AML-193 (cell line): Measurements from ENCODE around the gene ADGRD1.

Experiments
- DNase-seq, 2 experiments: peaks; one replicate each; lab custom pipeline; 2025; lab: John Stamatoyannopoulos, UW

Gene ADGRD1

DNA sequence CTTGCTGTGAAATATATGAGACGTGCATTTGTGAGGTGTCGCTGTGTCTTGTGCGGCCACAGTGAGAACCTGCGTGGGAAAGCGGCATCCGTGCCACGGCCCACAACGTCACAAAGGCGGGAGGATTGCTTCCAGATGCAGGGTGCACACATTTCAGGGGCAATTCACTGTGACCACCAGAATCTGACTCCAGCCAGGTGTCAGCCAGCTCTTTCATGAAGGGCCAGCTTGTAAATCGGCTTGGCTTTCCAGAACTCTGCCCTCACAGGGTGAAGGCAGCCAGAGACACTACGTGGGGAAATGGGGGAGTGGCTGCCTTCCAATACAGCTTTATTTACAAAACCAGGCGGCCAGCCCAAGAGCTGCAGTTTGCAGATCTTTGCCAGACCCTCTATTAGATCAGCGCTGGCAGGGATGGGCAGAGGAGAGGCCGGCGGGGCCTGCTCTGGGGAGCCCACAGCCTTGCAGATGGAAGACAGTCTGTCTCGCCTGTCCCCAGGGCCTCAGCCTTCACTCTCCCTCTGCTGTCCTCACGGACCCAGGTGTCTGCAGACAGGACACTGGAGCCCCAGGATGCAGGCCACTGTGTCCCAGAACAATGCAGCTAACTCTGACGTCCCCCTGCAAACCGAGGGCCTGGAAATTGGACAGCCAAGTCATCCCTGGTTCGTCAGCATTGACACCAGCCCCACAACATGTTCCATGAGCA lies 53.5 kb downstream of the ADGRD1 start:
- no peak for DNase-seq

- DNase-seq, result no peak
Observed at GRCh38 chr12:131007740-131008117, 54.0 kb downstream of the ADGRD1 start.

DNA sequence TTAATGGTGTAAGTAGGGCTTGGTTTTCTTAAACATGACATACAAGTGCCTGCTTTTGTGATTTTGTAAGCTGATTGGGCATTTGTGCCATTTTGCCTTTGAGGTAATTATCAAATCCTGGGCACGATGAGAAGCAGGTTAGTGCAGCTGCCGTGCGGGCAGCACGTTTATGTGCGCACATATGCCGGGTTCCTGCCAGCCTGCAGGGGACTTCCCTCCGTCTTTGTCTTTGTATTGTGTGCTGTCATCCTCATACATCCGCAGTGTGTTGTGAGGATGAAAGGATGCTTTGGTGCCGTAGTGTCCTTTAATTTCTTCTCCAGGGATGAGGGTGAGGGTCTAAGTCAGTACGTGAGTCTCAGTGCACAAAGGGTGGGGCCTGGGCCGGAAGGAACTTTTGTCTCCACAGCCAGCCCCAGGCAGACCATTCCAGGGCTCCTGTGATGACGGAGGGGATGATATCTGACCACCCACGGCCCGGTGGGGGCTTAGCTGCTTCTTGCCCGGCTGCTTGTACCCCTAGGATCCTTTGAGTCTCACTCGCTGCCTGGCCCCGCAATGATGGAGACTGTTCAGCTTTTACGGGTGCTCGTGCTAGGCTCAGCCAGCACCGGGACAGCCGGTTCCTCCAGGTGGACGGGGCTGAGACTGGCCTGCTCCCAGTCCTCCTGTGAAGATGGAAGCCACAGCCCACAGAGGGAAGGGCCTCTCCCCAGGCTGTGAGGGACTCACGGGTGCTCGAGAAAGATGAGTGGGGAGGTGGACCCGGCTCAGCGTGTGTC lies 54.6 kb downstream of the ADGRD1 start:
- DNase-seq, result no peak

GRCh38 chr12:131008913-131009270 lies 55.2 kb downstream of the ADGRD1 start:
- no peak for DNase-seq

DNA sequence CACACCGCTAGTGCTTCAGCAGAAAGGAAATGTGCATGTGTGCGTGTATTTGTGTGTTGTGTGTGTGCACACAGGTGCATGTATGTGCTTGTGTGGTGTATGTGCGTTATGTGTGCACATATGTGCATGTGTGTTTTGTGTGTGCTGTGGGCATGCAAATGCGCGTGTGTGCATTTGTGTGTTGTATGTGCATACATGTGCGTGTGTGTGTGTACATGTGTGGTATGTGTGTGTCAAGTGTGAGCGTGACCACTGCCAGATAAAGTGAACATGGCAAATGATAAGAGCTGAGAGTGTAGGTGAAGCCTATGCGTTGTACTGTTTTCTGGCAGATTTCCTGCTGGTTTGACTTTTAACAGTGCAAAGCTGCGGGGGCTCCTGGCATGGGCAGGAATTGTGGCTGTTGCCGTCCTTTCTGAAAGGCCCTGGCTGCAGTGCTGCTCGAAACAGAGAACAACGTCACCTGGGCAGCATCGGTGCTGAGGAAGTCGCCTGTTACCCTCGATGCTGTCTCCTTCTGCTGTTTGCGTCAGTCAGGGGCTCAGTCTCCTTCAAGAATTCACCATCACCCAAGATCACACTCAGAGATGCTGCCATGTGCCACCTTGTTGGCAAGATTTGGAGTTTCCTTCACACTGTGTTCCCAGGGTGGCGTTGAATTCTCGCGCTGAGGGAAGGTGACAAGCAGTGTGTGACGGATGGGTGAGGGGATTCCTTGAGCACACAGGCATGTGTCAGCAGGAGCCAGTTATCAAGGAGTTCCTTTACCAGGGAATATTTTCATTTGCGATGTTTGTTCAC lies 56.1 kb downstream of the ADGRD1 start:
- no peak for DNase-seq

GRCh38 chr12:131010396-131011131 lies 56.9 kb downstream of the ADGRD1 start:
- no peak for DNase-seq

DNA sequence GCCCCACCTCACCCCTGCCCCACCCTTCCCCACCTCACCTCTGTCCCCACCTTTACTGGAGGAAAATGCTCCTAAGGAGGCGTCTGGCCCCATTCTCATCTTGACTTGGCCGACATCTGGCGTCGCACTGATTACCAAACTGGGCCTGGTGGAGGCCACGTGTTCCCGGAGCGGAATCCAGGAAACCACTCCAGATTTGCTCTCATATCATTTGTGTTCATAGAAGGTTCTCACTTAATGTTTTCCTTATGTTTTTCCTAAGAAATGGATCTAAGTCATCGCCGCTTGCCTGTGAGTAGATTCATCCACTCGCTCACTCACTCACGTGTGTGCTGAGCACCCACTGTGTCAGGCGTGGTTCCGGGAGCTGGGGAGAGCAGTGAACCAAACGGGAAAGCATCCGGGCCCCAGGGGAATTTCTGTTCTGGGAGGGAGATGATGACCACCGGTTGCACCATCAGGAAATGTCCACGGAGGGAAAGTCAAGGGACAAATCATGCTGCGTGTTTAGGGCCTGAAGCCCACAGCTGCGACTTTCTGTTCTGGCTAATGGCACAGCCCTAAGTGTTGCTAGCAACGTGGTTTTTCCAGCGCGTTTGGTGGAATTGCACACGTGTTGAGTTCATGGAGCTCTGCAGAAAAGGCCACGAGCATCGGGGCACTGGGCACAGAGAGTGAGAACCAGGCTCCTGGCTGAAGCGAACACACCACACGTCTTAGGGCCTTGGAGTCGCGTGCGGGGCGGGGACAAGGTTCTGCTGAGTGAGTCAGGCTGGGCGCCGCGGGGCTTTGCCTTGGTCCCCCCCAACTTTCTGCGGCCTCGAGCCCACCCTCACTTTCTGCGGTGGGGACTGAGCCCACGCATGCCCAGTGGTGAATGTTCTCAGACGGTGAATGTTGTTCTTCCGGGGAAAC lies 57.7 kb downstream of the ADGRD1 start:
- DNase-seq, result no peak

- DNase-seq, result no peak
Observed at GRCh38 chr12:131012279-131013069, 58.8 kb downstream of the ADGRD1 start.

DNA sequence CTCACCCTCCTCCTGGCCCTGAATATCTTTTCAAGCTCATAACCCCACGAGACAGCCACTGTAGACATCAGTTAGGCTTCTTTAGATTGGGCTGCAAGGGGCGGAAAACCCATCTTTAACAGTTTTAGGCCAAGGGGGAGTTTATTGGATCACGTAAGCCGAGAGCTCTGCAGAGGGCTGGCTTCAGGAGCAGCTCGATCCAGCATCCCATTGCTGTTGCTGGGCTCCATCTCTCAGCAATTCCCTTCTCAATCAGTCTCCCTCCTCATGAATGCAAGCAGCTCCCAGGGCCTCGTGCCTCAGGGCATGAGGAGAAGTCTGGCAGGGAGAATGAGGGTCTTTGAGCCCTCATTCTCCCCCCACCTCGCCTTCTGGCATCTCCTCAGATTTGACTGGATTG lies 59.4 kb downstream of the ADGRD1 start:
- no peak for DNase-seq

DNA sequence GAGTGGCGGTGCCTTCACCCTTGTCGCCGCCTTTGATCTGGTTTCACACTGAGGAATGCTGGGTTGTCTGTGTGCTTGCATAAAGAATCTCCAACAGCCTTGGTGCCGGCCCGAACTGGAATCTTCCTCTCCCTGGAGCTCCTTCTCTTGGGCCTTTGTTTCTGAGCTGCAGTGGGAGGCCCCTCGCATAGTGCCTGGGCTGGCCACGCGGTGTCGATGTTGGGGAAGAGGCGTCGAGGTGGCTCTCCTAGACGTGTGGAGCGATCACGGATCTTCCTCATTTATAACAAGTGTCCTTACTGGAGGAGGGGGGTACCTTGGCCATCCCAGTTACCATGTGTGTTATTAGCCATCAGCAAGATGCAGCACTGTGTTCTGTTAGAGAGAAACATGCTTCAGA lies 60.6 kb downstream of the ADGRD1 start:
- DNase-seq, result no peak

DNA sequence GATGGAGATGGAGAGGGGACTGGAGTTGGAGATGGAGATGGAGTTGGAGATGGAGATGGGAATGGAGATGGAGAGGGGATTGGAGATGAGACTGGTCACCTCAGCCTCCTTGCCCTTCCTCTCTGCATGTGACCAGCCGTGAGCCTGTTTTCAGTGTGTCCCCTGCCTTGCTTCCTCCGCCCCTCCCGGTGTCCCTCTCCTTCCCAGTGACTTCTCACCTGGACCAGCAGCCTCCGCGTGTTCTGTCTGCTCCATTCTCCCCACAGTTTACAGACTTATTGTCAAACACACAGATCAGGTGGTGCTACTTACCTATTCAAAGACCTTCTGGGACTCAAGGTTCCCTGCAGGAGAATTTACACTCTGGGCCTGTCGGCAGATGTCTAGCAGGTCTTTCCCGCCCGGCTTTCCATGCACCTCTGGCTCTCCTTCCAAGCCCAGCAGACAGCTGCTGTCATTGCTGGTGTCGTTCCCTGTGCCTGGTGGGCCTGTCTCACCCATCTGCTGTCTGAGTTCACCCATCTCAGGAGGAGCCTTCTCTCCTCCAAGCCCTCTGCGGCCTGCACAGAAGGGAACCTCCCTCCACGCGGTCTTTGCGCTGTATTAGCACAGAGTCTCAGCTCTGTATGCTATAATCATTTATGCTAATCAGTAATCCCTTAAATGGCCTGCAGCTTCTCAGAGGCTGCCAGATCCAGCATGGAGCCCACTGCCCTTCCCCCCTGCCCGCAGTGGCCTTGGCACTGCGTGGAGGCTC lies 62.1 kb downstream of the ADGRD1 start:
- DNase-seq, result no peak

- DNase-seq, result no peak
Observed at GRCh38 chr12:131017477-131017991, 63.8 kb downstream of the ADGRD1 start.

- DNase-seq, result no peak
Observed at GRCh38 chr12:131018019-131018620, 64.4 kb downstream of the ADGRD1 start.

DNA sequence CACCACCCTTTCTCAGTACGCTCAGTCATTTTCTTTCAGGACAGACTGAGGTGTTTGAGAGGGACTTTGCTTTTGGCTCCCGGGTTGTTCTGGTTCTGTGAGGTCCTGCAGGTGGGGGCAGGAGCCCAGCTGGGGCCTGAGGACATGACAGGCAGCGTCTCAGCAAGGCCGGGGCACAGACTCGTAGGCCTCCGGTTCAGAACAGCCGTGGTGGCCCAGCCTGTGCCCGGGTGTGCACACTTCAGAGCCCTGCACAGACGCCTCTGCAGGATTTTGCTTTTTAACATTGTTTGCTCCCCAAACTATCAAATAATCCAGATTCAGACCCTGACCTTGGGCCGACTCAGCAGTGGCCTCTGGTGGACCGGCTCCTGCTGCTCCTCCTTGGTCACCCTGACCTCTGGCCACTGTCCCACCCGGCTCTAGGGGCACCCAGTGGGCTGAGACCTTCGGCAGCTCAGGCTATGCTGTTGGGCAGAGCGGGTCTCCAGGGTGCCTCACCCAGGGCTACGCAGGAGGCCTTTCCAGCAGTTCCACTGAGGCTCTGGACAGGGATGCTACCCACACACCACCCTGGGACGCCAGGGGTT lies 65.2 kb downstream of the ADGRD1 start:
- no peak for DNase-seq

DNA sequence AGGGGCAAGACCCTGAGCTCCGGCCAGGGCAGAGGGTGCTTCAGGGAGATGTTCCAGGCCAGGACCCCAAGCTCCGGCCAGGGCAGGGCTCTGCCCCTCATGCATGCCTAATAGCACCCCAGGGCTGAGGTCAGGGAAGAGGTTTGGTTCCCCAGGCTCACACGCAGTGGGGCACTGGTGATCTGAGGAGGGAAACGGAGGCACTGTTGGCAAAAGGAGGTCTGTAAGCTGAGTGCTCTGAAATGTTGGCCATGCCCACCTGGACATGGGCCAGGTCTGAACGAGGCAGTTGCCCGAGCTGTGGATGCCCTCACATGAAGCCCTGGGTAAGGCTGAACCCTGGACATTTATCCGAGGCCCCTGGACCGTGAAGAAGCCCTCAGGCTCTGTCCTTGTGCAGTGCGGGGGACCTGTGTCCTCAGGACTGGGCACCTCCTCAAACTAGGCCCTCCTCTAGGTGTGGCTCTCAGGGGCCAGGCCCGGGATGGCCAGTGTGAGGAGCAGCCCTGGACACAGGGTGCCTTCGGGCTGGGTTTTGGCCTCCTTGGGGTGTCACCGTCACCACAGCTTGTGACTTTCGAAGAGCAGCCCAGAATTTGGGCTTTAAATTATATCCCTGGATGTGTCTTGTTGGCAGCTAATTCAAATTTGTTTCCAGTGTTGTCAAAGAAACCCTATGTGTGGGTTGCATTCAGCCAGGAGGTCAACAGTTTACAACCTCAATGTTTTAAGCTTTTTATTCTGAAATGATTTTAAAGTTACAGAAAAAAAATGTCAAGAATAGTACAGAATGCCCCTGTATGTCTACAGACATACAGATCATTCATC lies 66.8 kb downstream of the ADGRD1 start:
- no peak for DNase-seq

- no peak for DNase-seq
Observed at GRCh38 chr12:131021154-131021541, 67.4 kb downstream of the ADGRD1 start.

DNA sequence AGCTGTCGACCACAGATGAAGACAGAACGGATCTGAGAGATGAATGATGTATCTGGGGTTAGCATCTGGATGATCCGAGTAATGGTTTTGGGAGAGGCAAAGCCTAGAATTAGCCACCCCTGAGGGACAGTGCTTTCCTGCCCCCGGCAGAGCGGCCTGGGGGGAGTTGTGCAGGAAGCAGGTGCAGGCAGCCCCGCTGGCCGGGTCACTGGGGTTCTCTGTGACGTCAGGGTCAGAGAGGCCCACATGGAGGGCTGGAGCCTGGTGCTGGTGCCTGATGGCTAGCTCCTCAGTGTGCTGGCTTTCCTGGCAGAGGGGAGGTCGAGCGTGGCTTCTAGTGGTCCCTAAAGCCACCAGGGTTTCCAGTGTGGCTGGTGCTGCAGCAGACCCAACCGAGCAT lies 70.3 kb downstream of the ADGRD1 start:
- no peak for DNase-seq

DNA sequence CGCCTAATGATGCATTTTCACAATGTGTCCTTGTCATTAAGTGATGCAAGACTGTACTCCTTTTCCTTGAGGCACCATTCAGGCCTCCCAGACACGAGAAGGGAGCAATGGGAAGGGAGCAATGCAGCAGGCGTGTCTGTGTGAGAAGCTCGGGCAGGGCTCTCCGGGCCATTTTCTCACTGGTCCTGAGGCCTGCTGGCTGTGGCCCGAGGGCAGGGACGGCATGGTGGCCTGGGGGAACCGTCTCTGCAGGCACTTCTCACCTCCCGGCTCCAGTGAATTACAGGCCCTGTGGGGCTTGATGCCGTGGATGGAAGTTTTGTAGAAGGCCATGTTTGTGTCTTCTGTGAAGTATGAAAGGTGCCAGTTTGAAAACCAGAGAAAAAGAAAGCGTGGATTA lies 71.0 kb downstream of the ADGRD1 start:
- no peak for DNase-seq
